ENCODE data around the gene AMN. TPM values are rescaled to one million over a fixed set of nuclear protein-coding genes. Genes with fewer than 3 reads are reported as not detected.

Gene AMN
- polyA plus RNA-seq, 1 donor from 2014 or later = 0.15 TPM

DNA sequence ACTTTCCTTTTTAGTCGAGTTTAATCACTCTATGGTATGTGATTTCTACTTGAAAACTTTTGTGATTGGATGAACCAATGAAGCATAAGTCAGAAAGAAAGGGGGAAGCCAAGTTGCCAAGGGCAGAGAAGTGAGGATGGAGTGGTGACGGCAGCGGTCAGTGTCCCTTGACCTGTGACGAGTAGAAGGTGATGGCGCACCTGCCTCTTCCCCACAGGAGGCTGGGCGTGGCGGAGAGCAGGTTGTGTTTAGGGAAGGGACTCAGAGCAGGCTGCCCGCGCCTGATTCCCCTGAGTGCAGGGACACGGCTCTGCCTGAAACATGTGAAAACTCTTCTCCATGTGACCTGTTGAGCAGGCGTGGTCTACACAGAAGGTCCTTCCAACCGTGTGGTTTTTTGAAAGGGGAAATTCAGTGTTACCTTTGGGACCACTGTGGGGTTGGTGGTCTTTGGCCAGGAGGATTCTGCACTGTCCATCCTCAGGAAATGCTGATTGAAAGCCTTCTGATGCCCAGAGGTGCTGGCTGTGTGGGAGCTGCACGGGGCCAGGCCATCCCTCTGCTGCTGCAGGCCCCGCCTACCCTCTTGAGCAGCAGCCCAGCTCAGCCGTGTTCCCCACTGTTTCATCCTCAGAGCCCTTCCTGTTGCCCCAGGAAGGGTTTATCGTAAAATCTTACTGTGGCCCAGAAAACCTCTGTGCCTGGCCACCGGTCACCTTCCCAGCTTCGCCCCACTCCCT lies 23.5 kb upstream of the AMN start:
- H3K9me2 ChIP-seq (ENCODE audit: insufficient read depth, low read length) = no peaks in the 10 kb centered on the region
- H4K20me1 ChIP-seq (ENCODE audit: insufficient read depth) = no peaks in the 10 kb centered on the region
- no peak overlapping the region for H3K4me2 ChIP-seq (ENCODE audit: low read length)
- TF ChIP-seq TAF1 (IDR thresholded peaks at IDR 0.05; ENCODE audit: low read depth) = no peak
- no peak for TF ChIP-seq EZH2 (IDR thresholded peaks at IDR 0.05; ENCODE audit: borderline replicate concordance, insufficient read depth, low read length, poor library complexity, severe bottlenecking)
- no peak for TF ChIP-seq SMC3 (conservative IDR thresholded peaks at IDR 0.05; ENCODE audit: poor library complexity)
- TF ChIP-seq POLR2AphosphoS5 (IDR thresholded peaks at IDR 0.05) = no peak
- TF ChIP-seq, protein P1, sequence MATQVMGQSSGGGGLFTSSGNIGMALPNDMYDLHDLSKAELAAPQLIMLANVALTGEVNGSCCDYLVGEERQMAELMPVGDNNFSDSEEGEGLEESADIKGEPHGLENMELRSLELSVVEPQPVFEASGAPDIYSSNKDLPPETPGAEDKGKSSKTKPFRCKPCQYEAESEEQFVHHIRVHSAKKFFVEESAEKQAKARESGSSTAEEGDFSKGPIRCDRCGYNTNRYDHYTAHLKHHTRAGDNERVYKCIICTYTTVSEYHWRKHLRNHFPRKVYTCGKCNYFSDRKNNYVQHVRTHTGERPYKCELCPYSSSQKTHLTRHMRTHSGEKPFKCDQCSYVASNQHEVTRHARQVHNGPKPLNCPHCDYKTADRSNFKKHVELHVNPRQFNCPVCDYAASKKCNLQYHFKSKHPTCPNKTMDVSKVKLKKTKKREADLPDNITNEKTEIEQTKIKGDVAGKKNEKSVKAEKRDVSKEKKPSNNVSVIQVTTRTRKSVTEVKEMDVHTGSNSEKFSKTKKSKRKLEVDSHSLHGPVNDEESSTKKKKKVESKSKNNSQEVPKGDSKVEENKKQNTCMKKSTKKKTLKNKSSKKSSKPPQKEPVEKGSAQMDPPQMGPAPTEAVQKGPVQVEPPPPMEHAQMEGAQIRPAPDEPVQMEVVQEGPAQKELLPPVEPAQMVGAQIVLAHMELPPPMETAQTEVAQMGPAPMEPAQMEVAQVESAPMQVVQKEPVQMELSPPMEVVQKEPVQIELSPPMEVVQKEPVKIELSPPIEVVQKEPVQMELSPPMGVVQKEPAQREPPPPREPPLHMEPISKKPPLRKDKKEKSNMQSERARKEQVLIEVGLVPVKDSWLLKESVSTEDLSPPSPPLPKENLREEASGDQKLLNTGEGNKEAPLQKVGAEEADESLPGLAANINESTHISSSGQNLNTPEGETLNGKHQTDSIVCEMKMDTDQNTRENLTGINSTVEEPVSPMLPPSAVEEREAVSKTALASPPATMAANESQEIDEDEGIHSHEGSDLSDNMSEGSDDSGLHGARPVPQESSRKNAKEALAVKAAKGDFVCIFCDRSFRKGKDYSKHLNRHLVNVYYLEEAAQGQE (IDR thresholded peaks at IDR 0.05; ENCODE audit: borderline replicate concordance) = no peak
- no peak for TF ChIP-seq EP300 (conservative IDR thresholded peaks at IDR 0.05; ENCODE audit: poor library complexity, severe bottlenecking)
- TF ChIP-seq, protein P2, sequence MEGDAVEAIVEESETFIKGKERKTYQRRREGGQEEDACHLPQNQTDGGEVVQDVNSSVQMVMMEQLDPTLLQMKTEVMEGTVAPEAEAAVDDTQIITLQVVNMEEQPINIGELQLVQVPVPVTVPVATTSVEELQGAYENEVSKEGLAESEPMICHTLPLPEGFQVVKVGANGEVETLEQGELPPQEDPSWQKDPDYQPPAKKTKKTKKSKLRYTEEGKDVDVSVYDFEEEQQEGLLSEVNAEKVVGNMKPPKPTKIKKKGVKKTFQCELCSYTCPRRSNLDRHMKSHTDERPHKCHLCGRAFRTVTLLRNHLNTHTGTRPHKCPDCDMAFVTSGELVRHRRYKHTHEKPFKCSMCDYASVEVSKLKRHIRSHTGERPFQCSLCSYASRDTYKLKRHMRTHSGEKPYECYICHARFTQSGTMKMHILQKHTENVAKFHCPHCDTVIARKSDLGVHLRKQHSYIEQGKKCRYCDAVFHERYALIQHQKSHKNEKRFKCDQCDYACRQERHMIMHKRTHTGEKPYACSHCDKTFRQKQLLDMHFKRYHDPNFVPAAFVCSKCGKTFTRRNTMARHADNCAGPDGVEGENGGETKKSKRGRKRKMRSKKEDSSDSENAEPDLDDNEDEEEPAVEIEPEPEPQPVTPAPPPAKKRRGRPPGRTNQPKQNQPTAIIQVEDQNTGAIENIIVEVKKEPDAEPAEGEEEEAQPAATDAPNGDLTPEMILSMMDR (IDR thresholded peaks at IDR 0.05; ENCODE audit: poor library complexity, severe bottlenecking) = no peak
- TF ChIP-seq MXI1 (conservative IDR thresholded peaks at IDR 0.05; ENCODE audit: poor library complexity, severe bottlenecking) = no peak
- TF ChIP-seq RAD21 (conservative IDR thresholded peaks at IDR 0.05) = no peak
- no peaks in the 10 kb centered on the region for H3K79me2 ChIP-seq (replicated peaks; ENCODE audit: insufficient read depth, low read length)
- no peak overlapping the region for H3K27ac ChIP-seq (ENCODE audit: low read length)
- H3K9ac ChIP-seq (ENCODE audit: low read length) = no peak overlapping the region
- no peaks in the 10 kb centered on the region for H3K9me3 ChIP-seq (ENCODE audit: low read length)
- H3K27me3 ChIP-seq (ENCODE audit: insufficient read depth, low read depth, low read length) = no peaks in the 10 kb centered on the region
- H3K36me3 ChIP-seq (ENCODE audit: insufficient read depth, low read length) = no peaks in the 10 kb centered on the region
- no peak overlapping the region for H2AFZ ChIP-seq (ENCODE audit: low read depth, low read length)
- H3F3A ChIP-seq (ENCODE audit: insufficient read depth, low read length, poor library complexity, severe bottlenecking) = no peaks in the 10 kb centered on the region
- no peak overlapping the region for H3K4me3 ChIP-seq (ENCODE audit: low read length)

DNA sequence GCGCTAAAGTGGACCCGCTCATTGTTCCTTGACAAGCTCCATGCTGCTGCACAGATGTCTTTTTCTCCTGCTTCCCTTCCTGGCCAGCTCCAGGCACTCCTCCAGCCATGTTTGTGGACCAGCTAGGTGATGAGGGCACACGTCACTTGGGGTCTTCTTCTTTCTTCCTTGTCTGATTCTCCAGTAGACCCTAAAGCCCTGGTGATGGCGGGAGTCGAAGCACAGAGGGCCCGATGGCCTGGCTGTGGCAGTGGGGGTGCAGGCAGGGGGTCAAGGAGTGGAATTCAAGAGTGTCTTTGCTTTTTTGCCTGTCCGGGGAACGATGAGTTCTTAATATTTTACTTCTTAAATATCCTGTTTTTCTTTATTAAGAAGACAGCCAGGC lies 23.0 kb upstream of the AMN start:
- H3K9ac ChIP-seq (ENCODE audit: low read length) = no peak overlapping the region
- H3F3A ChIP-seq (ENCODE audit: insufficient read depth, low read length, poor library complexity, severe bottlenecking) = no peaks in the 10 kb centered on the region
- no peaks in the 10 kb centered on the region for H3K9me2 ChIP-seq (ENCODE audit: insufficient read depth, low read length)
- no peaks in the 10 kb centered on the region for H4K20me1 ChIP-seq (ENCODE audit: insufficient read depth)
- no peaks in the 10 kb centered on the region for H3K9me3 ChIP-seq (ENCODE audit: low read length)
- H3K36me3 ChIP-seq (ENCODE audit: insufficient read depth, low read length) = no peaks in the 10 kb centered on the region
- no peak overlapping the region for H3K27ac ChIP-seq (ENCODE audit: low read length)
- TF ChIP-seq, protein P2 (IDR thresholded peaks at IDR 0.05; ENCODE audit: poor library complexity, severe bottlenecking) = no peak
- TF ChIP-seq, protein P1 (IDR thresholded peaks at IDR 0.05; ENCODE audit: borderline replicate concordance) = no peak
- no peak for TF ChIP-seq SMC3 (conservative IDR thresholded peaks at IDR 0.05; ENCODE audit: poor library complexity)
- no peak for TF ChIP-seq EP300 (conservative IDR thresholded peaks at IDR 0.05; ENCODE audit: poor library complexity, severe bottlenecking)
- TF ChIP-seq TAF1 (IDR thresholded peaks at IDR 0.05; ENCODE audit: low read depth) = no peak
- TF ChIP-seq EZH2 (IDR thresholded peaks at IDR 0.05; ENCODE audit: borderline replicate concordance, insufficient read depth, low read length, poor library complexity, severe bottlenecking) = no peak
- TF ChIP-seq POLR2AphosphoS5 (IDR thresholded peaks at IDR 0.05) = no peak
- no peaks in the 10 kb centered on the region for H3K79me2 ChIP-seq (replicated peaks; ENCODE audit: insufficient read depth, low read length)
- H2AFZ ChIP-seq (ENCODE audit: low read depth, low read length) = no peak overlapping the region
- H3K4me2 ChIP-seq (ENCODE audit: low read length) = no peak overlapping the region
- H3K4me3 ChIP-seq (ENCODE audit: low read length) = no peak overlapping the region
- no peaks in the 10 kb centered on the region for H3K27me3 ChIP-seq (ENCODE audit: insufficient read depth, low read depth, low read length)
